ENCODE measurements around the gene INPP4B.

INPP4B gene

GRCh38 chr4:142160509-142160908 is 685.6 kb downstream of the INPP4B start:
- Histone ChIP-seq H3K27me3 (ENCODE audit: control insufficient read depth in 1 of 2, insufficient read depth in 1 of 2, low read length in 2 of 2) (no peaks in the 10 kb centered on the region), H3K4me3 (ENCODE audit: insufficient read depth in 1 of 2, low read depth in 1 of 2, low read length in 2 of 2) (no peak overlapping the region), H3K36me3 (ENCODE audit: control insufficient read depth in 1 of 2, insufficient read depth in 2 of 2, low read depth in 1 of 2, low read length in 2 of 2) (no peaks in the 10 kb centered on the region), H2AFZ (ENCODE audit: low read depth, low read length) (no peak overlapping the region), H2BK120ac (ENCODE audit: low read depth, low read length) (no peak overlapping the region), H3K4me2 (ENCODE audit: low read length, poor library complexity, severe bottlenecking) (no peak overlapping the region), H3K4me1 (ENCODE audit: control insufficient read depth, insufficient read depth, low read depth, low read length) (peaks cover 4% of the 10 kb centered on the region), H4K91ac (ENCODE audit: low read length) (no peak overlapping the region), H3K9me3 (ENCODE audit: control insufficient read depth, low read length) (no peaks in the 10 kb centered on the region), H3K18ac (ENCODE audit: low read depth in 1 of 2, low read length in 2 of 2) (no peak overlapping the region), H2BK15ac (ENCODE audit: low read depth, poor library complexity, severe bottlenecking) (no peak overlapping the region), H3K23ac (ENCODE audit: low read length in 2 of 2) (no peak overlapping the region), H3K9ac (ENCODE audit: low read length) (no peak overlapping the region), H3K79me1 (replicated peaks; ENCODE audit: low read length, poor library complexity, severe bottlenecking) (no peaks in the 10 kb centered on the region), H2AK5ac (ENCODE audit: low read length, severe bottlenecking) (no peak overlapping the region), H3K14ac (ENCODE audit: low read length in 2 of 2) (no peak overlapping the region), H2BK12ac (ENCODE audit: low read length in 2 of 2) (no peak overlapping the region), H3K4ac (ENCODE audit: low read depth in 1 of 2, low read length in 2 of 2) (no peak overlapping the region), H2BK5ac (ENCODE audit: low read depth, low read length, poor library complexity, severe bottlenecking) (no peak overlapping the region), H4K8ac (ENCODE audit: low read length) (no peak overlapping the region), H3K27ac (ENCODE audit: low read length, poor library complexity, severe bottlenecking) (no peak overlapping the region)
- DNase-seq, result peak; percentile 6
- WGBS, result 74% methylated on average over 1 of the region's 2 CpGs

GRCh38 chr4:142158980-142159379 is 687.1 kb downstream of the INPP4B start:
- H3K4me1 ChIP-seq (ENCODE audit: control insufficient read depth, insufficient read depth, low read depth, low read length), result peaks cover 4% of the 10 kb centered on the region
- no peak overlapping the region for H2AFZ ChIP-seq (ENCODE audit: low read depth, low read length)
- H3K27ac ChIP-seq (ENCODE audit: low read length, poor library complexity, severe bottlenecking), result no peak overlapping the region
- H2BK15ac ChIP-seq (ENCODE audit: low read depth, poor library complexity, severe bottlenecking), result no peak overlapping the region
- no peak overlapping the region for H4K8ac ChIP-seq (ENCODE audit: low read length)
- no peaks in the 10 kb centered on the region for H3K9me3 ChIP-seq (ENCODE audit: control insufficient read depth, low read length)
- H3K9ac ChIP-seq (ENCODE audit: low read length), result no peak overlapping the region
- no peak overlapping the region for H3K18ac ChIP-seq (ENCODE audit: low read depth in 1 of 2, low read length in 2 of 2)
- H2BK12ac ChIP-seq (ENCODE audit: low read length in 2 of 2), result no peak overlapping the region
- H3K79me1 ChIP-seq (replicated peaks; ENCODE audit: low read length, poor library complexity, severe bottlenecking), result no peaks in the 10 kb centered on the region
- no peak overlapping the region for H2BK5ac ChIP-seq (ENCODE audit: low read depth, low read length, poor library complexity, severe bottlenecking)
- 100% methylated on average over 2 of the region's 2 CpGs for WGBS
- H2BK120ac ChIP-seq (ENCODE audit: low read depth, low read length), result no peak overlapping the region
- H3K4me3 ChIP-seq (ENCODE audit: insufficient read depth in 1 of 2, low read depth in 1 of 2, low read length in 2 of 2), result no peak overlapping the region
- no peak for DNase-seq
- no peak overlapping the region for H2AK5ac ChIP-seq (ENCODE audit: low read length, severe bottlenecking)
- H3K14ac ChIP-seq (ENCODE audit: low read length in 2 of 2), result no peak overlapping the region
- no peaks in the 10 kb centered on the region for H3K36me3 ChIP-seq (ENCODE audit: control insufficient read depth in 1 of 2, insufficient read depth in 2 of 2, low read depth in 1 of 2, low read length in 2 of 2)
- no peak overlapping the region for H3K23ac ChIP-seq (ENCODE audit: low read length in 2 of 2)
- H4K91ac ChIP-seq (ENCODE audit: low read length), result no peak overlapping the region
- H3K4me2 ChIP-seq (ENCODE audit: low read length, poor library complexity, severe bottlenecking), result no peak overlapping the region
- H3K4ac ChIP-seq (ENCODE audit: low read depth in 1 of 2, low read length in 2 of 2), result no peak overlapping the region
- no peaks in the 10 kb centered on the region for H3K27me3 ChIP-seq (ENCODE audit: control insufficient read depth in 1 of 2, insufficient read depth in 1 of 2, low read length in 2 of 2)

GRCh38 chr4:142156256-142156655 is 689.8 kb downstream of the INPP4B start:
- Histone ChIP-seq H2BK120ac (ENCODE audit: low read depth, low read length) (no peak overlapping the region), H2BK5ac (ENCODE audit: low read depth, low read length, poor library complexity, severe bottlenecking) (no peak overlapping the region), H3K36me3 (ENCODE audit: control insufficient read depth in 1 of 2, insufficient read depth in 2 of 2, low read depth in 1 of 2, low read length in 2 of 2) (no peaks in the 10 kb centered on the region), H3K9me3 (ENCODE audit: control insufficient read depth, low read length) (no peaks in the 10 kb centered on the region), H3K27me3 (ENCODE audit: control insufficient read depth in 1 of 2, insufficient read depth in 1 of 2, low read length in 2 of 2) (no peaks in the 10 kb centered on the region), H2AFZ (ENCODE audit: low read depth, low read length) (no peak overlapping the region), H3K23ac (ENCODE audit: low read length in 2 of 2) (no peak overlapping the region), H3K4me1 (ENCODE audit: control insufficient read depth, insufficient read depth, low read depth, low read length) (peaks cover 4% of the 10 kb centered on the region), H2AK5ac (ENCODE audit: low read length, severe bottlenecking) (no peak overlapping the region), H4K8ac (ENCODE audit: low read length) (no peak overlapping the region), H3K14ac (ENCODE audit: low read length in 2 of 2) (no peak overlapping the region), H3K79me1 (replicated peaks; ENCODE audit: low read length, poor library complexity, severe bottlenecking) (no peaks in the 10 kb centered on the region), H2BK12ac (ENCODE audit: low read length in 2 of 2) (no peak overlapping the region), H3K18ac (ENCODE audit: low read depth in 1 of 2, low read length in 2 of 2) (no peak overlapping the region), H2BK15ac (ENCODE audit: low read depth, poor library complexity, severe bottlenecking) (no peak overlapping the region), H4K91ac (ENCODE audit: low read length) (no peak overlapping the region), H3K9ac (ENCODE audit: low read length) (no peak overlapping the region), H3K4ac (ENCODE audit: low read depth in 1 of 2, low read length in 2 of 2) (no peak overlapping the region), H3K4me3 (ENCODE audit: insufficient read depth in 1 of 2, low read depth in 1 of 2, low read length in 2 of 2) (no peak overlapping the region), H3K4me2 (ENCODE audit: low read length, poor library complexity, severe bottlenecking) (no peak overlapping the region), H3K27ac (ENCODE audit: low read length, poor library complexity, severe bottlenecking) (no peak overlapping the region)
- no peak for DNase-seq

GRCh38 chr4:142155347-142155746 is 690.8 kb downstream of the INPP4B start:
- H4K91ac ChIP-seq (ENCODE audit: low read length), result no peak overlapping the region
- WGBS, result 75% methylated on average over 2 of the region's 2 CpGs

More at GRCh38 chr4:142155347-142155746, 690.8 kb downstream of the INPP4B start:
- DNase-seq, result no peak
- H3K4me2 ChIP-seq (ENCODE audit: low read length, poor library complexity, severe bottlenecking), result no peak overlapping the region
- H2BK15ac ChIP-seq (ENCODE audit: low read depth, poor library complexity, severe bottlenecking), result no peak overlapping the region
- H2AFZ ChIP-seq (ENCODE audit: low read depth, low read length), result no peak overlapping the region
- H3K4me3 ChIP-seq (ENCODE audit: insufficient read depth in 1 of 2, low read depth in 1 of 2, low read length in 2 of 2), result no peak overlapping the region
- H3K36me3 ChIP-seq (ENCODE audit: control insufficient read depth in 1 of 2, insufficient read depth in 2 of 2, low read depth in 1 of 2, low read length in 2 of 2), result no peaks in the 10 kb centered on the region
- H3K14ac ChIP-seq (ENCODE audit: low read length in 2 of 2), result no peak overlapping the region
- no peak overlapping the region for H3K4ac ChIP-seq (ENCODE audit: low read depth in 1 of 2, low read length in 2 of 2)
- no peaks in the 10 kb centered on the region for H3K9me3 ChIP-seq (ENCODE audit: control insufficient read depth, low read length)
- H3K18ac ChIP-seq (ENCODE audit: low read depth in 1 of 2, low read length in 2 of 2), result no peak overlapping the region
- no peak overlapping the region for H2BK5ac ChIP-seq (ENCODE audit: low read depth, low read length, poor library complexity, severe bottlenecking)
- peaks cover 4% of the 10 kb centered on the region for H3K4me1 ChIP-seq (ENCODE audit: control insufficient read depth, insufficient read depth, low read depth, low read length)
- no peak overlapping the region for H3K23ac ChIP-seq (ENCODE audit: low read length in 2 of 2)
- H3K27me3 ChIP-seq (ENCODE audit: control insufficient read depth in 1 of 2, insufficient read depth in 1 of 2, low read length in 2 of 2), result no peaks in the 10 kb centered on the region
- no peak overlapping the region for H3K27ac ChIP-seq (ENCODE audit: low read length, poor library complexity, severe bottlenecking)
- no peak overlapping the region for H4K8ac ChIP-seq (ENCODE audit: low read length)
- H3K9ac ChIP-seq (ENCODE audit: low read length), result no peak overlapping the region
- H2BK120ac ChIP-seq (ENCODE audit: low read depth, low read length), result no peak overlapping the region
- no peak overlapping the region for H2BK12ac ChIP-seq (ENCODE audit: low read length in 2 of 2)
- no peak overlapping the region for H2AK5ac ChIP-seq (ENCODE audit: low read length, severe bottlenecking)
- no peaks in the 10 kb centered on the region for H3K79me1 ChIP-seq (replicated peaks; ENCODE audit: low read length, poor library complexity, severe bottlenecking)

Measured in mesenchymal stem cell (in vitro differentiated cells and primary cell).